HG03432 (cell line): Measurements from ENCODE around the gene SLC6A18.

Experiments used
- ATAC-seq: cut with Tn5 transposase; IDR thresholded peaks from one replicate; pipeline ENCODE4 v1.9.1; 2021; ENCODE audit warnings: mild to moderate bottlenecking, moderate library complexity; ENCODE audit not compliant: unreplicated experiment

The SLC6A18 gene

DNA sequence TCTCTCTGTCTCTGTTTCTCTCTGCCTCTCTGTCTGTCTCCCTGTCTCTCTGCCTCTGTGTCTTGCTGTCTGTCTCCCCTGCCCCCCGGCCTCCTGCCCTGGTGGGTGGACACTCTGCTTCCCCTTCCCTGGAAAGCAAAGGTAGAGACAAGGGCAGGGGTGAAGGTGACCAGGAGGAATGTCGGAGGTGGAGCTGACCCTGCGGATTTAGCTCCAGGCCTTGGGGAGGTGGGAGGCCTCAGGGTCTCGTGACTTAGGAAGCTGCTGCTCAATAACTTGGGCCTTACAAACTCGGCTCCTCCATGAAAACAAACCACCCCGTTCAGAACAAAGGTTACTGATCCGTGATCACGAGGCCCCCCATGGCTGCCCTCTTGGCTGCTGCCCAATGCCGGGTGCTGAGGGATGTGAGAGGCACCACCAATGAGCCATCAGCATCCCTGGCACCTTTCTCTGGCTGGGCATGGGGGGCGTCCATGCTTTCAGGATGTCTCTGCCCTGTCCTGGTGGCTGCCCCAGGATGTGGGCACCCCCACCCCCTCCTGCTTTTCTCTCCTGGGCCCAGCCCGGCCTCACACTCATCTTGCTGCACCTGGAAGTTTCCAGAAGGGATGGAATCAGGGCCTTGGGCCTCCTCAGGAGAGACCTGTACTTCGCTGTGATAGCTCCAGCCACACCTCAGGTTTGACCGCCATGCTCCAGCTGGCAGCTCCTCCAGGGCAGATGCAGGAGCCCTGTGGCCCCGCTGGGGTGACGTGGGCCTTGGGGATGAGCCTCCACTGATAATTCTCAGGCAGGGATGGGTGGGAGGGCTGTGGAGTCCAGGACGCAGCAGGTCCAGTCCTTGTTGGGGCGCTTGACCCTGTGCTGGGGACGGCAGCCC lies 38.6 kb upstream of the SLC6A18 start:
- ATAC-seq = no peak

DNA sequence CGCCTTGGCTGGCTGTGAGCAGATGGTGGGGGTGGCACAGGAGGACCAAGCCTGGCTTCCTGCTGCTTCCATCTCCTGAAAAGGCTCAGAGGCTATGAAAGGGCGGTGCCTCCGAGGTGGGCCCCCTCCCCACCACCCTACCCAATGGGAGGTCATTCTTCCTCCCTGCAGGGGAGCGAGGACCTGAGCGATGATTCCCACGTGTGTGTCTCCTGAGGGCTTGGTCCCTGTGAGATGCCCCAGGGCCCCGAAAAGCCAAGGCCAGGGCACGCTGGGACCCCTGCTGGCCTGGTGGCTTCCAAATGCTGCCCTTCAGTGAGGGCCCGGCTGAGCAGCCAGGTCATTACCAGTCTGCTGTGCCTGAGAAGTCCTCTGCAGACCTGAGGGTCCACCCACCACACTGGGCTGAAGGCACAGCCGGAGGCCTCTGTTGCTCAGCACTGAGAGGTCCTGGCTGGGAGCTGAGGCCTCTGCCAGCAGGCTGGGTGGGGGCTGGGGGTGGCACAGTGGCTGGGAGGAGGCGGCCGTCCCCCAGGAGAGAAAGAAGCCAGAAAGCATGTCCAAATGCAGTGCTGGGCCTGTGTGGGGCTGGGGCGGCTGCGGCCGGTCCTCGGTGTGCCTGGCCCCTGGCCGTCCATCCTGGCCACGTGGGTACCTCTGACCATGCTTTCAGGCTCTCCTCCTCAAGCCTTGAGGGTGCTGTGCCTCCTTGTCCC lies 37.8 kb upstream of the SLC6A18 start:
- ATAC-seq = no peak

DNA sequence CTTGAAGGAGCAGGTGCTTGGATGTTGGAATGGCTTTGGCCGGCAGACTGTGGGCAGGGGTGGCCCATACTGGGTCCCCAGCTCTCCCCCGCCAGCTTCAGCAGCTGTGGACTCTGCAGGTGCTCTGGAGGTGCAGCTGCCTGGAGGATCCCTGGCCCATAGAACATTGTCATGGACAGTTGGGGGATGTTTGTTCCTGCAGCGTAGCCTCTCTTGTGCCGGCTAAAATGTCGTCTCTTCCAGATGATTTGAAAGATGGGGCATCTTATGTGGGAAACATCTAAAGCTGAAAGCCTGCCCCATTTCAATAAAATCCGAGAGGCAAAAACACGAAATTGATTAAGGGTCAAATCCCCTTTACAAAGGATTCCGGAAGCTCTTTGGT lies 37.2 kb upstream of the SLC6A18 start:
- no peak for ATAC-seq

DNA sequence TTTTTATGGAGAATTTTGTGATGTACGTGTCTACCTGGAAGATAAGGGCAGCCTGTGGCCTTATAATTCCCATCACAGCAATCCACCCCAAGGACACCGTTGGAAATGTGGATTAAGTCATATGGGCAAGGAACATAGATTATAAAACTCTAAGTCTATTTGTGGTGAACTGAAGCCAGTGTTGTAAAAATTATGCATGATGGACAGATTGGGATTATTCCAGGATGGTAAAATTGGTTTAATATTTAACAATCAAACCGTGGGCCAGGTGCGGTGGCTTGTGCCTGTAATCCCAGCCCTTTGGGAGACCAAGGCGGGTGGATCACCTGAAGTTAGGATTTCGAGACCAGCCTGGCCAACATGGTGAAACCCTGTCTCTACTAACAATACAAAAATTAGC lies 36.7 kb upstream of the SLC6A18 start:
- ATAC-seq = no peak

DNA sequence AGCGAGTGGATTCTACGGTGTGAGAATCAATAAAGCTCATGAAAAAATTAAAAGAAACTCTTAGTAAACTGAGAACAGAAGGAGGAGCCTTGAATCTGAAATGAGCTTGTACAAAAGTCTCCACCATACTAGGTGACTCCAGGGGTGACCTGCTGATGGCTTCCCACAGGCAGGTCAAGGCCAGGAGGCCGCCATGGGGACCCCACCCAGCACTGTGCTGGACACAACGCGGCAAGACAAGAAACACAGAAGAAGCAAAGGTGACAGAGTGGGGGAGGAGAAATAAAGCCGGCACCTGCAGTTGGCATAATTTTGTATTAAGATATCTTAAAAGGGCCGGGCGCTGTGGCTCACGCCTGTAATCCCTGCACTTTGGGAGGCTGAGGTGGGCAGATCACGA lies 35.9 kb upstream of the SLC6A18 start:
- ATAC-seq = no peak

DNA sequence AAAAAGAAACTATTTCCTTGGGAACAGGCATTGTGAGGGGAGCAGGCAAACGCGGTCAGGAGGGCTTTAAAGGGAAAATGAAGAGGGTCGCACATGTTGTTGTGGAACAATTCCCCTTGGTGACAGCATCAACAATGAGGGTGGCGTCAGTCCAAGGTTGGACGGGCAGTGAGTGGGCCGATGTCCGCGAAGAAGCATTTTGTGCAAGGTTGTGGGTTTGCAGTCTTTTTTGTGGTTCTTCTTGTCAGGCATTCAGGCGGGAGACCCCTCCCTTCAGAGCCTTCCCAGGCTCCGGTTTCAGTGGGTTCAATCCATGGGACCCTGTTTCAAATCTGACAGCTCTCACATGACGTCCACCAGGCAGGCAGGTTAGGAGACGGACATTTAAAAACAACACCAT lies 34.9 kb upstream of the SLC6A18 start:
- no peak for ATAC-seq

DNA sequence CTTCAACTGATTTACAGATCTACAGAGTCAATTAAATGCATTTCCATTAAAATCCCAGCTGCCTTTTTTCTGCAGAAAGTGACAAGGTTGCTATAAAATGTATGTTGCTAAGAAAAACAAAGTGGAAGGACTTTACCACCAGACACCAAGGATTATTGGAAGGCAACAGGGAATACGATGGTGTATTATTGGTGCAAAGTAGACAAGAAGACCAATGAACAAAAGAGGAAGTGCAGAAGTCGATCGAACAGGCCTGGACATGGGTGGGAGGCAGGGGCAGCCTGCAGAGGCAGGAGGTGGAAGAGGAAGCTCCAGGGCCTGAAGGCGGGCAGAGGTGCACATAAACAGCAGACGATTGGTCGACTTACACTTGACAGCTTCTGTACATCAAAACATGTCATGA lies 34.3 kb upstream of the SLC6A18 start:
- ATAC-seq = no peak

DNA sequence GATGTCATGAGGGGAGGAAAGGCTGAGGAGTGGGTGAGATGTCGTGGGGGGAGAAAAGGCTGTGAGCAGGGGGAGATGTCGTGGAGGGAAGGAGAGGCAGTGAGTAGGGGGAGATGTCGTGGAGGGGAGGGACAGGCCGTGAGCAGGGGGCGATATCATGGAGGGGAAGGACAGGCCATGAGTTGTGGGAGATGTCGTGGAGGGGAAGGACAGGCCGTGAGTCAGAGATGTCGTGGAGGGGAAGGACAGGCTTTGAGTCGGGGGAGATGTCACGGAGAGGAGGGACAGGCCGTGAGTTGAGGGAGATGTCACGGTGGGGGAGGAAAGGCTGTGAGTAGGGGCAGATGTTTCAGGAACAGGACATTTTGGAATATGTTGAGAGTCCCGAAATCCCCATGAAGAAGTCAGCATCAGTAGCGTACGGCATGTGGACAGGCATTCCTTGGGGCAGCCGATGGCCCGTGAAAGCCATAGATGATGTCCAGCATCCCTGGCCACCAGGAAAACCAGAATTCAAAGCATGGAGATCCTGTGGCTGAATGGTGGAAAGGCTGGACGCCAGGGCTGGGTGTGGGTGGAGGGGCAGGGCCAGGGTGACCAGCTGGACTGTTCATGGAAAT lies 32.1 kb upstream of the SLC6A18 start:
- no peak for ATAC-seq

DNA sequence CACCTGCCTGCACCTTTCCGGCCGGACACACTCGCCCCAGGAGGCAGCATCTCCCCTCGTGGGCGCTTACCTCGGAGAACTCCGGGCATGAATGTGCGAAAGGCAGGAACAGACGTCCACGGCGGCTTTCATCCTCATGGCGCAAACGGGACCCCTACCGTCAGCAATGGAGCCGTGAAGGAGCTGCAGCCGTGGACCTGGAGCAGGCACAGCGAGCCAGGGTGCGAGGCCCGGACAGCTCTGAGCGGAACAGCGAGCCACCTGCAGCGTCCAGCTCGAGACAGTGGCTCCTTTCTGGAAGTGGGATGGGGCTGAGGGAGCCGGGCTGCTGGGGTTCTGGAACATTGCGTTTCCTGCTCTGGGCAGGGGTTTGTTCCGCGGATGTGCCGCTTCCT lies 31.6 kb upstream of the SLC6A18 start:
- no peak for ATAC-seq

DNA sequence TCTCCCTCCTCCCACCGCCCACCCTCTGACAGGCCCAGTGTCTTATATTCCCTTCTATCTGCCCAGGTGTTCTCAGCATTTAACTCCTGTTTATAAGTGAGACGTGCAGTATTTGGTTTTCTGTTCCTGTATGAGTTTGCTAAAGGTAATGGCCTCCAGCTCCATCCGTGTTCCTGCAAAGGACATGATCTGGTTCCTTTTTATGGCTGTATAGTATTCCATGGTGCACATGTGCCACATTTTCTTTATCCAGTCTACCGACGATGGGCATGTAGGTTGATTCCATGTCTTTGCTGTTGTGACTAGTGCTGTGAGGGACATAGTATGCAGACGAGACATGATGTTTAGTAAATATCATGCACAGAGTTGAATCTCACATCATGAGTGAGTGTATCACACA lies 30.8 kb upstream of the SLC6A18 start:
- no peak for ATAC-seq

DNA sequence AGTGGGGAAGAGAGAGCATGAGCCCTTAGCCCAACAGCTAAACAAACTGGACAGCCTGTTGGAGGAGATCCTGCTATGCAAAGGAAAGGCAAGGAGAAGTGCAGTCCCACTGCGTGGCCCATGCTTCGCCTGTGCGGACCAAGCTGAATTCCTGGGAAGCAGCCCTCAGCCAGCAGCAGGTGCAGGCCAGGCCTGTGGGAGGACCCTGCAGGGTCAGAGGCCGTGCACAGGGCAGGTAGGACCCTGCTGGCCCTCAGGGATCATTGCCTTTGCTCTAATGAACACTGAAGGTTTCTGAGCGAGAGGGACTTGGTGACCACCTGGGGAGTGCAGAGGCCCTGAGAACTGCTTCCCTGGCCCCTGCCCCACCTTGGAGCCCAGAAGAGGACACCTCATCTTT lies 29.7 kb upstream of the SLC6A18 start:
- no peak for ATAC-seq

DNA sequence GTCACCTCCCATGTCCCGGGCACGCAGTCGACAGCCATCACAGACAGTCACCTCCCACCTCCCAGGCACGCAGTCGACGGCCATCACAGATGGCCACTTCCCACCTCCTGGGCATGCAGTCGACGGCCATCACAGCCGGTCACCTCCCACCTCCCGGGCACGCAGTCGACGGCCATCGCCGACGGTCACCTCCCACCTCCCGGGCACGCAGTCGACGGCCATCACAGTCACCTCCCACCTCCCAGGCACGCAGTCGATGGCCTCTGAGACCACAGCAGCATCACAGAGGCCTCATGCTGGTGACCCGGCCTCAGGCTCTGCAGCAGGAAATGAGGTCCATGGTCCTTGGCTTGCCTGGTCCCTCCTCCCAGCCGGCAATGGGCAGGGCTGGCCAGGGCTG lies 29.3 kb upstream of the SLC6A18 start:
- ATAC-seq = no peak

DNA sequence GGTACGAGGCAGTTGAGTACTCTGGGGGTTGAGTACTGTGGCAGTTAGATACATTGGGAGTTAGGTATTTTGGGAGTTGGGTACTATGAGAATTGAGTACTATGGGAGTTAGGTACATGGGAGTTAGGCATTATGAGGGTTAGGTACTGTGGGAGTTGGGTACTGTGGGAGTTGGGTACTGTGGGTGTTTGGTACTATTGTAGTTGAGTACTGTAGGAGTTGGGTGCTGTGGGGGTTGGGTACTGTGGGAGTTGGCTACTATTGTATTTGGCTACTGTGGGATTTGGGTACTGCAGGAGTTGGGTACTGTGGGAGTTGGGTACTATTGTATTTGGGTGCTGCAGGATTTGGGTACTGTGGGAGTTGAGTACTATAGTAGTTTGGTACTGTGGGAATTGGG lies 28.6 kb upstream of the SLC6A18 start:
- ATAC-seq = no peak

DNA sequence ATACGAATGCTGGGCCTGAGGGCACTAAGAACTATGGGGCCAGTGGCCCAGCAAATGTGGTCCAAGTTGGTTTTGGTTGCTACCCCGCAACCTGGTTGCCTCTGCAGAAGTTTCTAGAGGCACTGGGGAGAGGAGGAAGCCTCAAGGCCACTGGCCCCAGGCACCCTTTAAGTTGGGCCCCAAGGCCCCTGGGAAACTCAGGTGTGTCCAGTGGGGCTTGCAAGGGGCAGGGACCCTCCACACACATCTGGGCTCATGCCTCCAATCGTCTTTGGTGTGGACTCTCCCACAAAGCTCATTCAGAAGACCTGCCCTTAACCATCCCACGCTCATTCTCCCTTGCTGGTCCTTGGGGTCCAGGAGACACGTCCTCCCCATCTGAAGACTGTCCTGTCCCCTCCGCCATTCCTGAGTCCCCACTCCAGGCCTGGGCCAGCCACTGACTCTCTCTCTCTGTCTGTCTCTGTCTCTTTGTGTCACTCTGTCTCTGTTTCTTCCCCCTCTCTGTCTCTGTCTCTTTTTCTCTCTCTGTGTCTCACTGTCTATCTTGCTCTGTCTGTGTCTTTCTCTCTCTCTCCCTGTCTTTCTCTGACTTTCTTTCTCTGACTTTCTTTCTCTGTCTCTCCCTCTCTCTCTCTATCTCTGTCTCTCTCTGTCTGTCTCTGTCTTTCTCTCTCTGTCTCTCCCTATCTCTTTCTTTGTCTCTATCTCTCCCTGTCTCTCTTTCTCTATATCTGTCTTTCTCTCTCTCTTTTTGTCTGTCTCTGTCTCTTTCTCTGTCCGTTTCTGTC lies 27.1 kb upstream of the SLC6A18 start:
- ATAC-seq = no peak

DNA sequence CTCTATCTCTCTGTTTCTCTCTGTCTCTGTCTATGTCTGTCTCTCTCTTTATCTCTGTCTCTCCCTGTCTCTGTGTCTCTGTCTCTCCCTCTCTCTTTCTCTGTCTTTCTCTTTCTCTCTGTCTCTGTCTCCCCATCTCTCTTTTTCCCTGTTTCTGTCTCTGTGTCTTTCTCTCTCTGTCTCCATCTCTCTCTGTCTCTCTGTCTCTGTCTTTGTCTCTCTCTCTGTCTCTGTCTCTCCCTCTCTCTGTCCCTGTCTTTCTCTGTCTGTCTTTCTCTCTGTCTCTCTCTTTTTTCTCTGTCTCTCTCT lies 25.9 kb upstream of the SLC6A18 start:
- no peak for ATAC-seq

DNA sequence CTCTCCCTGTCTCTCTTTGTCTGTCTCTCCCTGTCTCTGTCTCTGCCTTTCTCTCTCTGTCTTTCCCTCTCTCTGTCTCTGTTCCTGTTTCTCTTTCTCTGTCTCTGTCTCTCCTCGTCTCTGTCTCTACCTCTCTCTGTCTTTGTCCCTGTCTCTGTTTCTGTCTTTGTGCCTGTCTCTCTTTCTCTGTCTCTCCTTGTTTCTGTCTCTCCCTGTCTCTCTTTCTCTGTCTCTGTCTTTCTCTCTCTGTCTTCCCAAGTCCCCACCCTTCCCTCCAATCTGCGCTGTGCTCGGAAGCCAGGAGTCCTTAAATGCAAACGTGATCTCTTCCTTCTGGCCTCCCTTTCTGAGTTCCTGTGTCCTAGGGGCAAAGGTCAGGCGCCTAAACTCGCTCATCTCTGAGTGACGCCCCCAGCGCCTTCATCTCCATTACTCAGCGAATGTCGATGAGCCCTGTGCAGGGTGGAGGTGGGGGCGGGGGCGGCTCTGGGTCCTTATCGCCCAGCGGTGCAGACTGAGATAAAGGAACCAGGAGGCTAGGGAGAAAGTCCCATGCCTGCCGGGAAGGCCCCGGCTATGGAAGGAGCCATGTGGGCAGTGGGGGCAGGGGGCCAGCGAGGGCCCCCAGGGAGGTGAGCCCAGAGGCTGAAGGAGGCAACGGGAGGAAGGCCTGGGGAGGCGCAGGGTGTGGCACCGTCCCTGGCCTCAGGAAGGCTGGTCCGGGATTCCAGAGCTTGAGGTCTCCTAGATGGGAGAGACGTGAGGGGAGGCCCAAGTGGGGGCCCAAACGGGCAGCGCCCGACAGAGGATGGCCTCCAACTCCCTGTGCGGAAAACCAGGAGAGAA lies 25.3 kb upstream of the SLC6A18 start:
- no peak for ATAC-seq

DNA sequence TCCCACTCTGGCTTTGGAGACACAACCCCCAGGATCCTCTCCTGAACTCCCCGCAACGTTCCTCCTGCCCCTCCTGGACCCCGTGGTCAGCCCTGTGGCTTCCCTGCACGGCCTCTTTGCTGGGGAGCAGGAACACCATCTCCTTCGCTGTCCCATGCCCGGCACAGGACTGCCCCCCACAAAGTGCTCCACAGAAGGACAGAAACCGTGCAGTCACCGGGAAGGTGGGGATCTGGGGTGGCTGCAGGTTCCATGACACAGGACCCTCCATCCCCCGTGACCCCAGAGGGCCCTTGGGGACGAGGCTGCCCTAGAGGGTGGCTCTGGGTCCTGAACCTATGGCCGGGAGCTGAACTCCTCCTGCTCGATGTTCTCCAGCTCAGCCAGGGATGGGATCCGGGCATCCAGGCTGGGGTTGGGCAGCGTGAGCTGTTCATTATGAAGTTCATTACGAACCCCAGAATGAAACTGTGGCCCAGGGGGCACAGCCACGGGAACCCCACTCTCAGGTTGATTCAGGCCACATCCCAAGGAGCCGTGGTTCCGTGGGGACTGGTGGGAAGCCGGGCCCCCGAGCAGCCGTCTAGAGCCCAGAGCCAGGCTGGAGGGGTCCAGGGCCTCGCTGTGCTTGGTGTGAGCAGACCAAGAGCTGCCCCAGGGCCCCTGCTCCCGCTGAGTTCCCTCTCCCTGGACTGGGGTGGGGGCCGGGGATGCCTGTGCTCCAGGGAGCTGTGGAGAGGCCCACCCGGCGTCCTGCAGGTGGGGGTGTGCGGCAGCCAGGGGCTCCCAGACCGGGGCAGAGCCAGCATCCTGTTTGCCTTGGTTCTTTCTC lies 24.5 kb upstream of the SLC6A18 start:
- ATAC-seq = no peak

DNA sequence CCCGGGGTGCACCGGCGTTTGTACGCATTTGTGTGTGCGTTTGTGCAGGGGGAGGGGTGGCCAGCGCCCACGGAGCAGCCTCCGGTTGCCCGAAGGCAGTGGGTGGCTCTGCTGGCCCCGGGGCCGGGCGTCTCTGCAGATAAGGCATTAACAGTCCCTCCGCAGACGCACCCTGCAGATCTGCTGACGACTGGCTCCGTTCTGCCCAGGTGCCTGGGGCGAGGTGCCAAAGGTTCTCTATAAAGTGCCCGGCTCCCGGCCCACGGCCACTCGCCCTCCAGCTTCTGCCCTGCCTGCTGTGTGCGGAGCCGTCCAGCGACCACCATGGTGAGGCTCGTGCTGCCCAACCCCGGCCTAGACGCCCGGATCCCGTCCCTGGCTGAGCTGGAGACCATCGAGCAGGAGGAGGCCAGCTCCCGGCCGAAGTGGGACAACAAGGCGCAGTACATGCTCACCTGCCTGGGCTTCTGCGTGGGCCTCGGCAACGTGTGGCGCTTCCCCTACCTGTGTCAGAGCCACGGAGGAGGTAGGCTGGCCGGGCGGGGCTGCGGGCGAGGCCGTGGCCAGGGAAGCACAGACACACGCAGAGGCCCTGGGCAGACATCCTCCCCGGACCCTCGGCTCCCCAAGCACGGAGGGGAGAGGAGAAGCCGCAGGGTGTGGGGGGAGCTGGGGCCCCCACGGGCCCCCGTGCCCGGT lies 23.7 kb upstream of the SLC6A18 start, which contains the start of gene SLC6A19:
Gene SLC6A19, plus strand, starts transcription at position 269 of the 699 bp plus-strand sequence. Its CDS starts 56 bp downstream, at position 325.
- ATAC-seq = no peak
